HG02970 (cell line): ENCODE data around the gene SLC39A13.

Experiments used
- ATAC-seq: cut with Tn5 transposase; IDR thresholded peaks from one replicate; pipeline ENCODE4 v1.9.1; 2021; ENCODE audit warnings: mild to moderate bottlenecking, moderate library complexity, moderate number of reproducible peaks; ENCODE audit not compliant: unreplicated experiment, low FRiP score

SLC39A13 gene

DNA sequence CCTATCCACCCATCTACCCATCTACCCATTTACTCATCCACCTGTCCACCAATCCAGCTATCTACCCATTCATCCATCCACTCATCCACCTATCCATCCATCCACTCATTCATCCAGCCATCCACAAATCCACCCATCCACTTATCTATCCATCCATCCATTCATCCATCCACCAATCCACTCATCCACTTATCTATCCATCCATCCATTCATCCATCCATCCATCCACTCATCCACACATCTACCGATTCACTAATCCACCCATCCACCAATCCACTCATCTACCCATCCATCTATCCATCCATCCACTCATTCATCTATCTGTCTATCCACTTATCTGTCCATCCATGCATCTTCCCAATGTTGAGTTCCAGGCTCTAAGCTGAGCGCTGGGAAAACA, 28.3 kb upstream of the SLC39A13 start:
- no peak for ATAC-seq

- no peak for ATAC-seq
These were observed 25.3 kb upstream of the SLC39A13 start for GRCh38 chr11:47383071-47383470.

DNA sequence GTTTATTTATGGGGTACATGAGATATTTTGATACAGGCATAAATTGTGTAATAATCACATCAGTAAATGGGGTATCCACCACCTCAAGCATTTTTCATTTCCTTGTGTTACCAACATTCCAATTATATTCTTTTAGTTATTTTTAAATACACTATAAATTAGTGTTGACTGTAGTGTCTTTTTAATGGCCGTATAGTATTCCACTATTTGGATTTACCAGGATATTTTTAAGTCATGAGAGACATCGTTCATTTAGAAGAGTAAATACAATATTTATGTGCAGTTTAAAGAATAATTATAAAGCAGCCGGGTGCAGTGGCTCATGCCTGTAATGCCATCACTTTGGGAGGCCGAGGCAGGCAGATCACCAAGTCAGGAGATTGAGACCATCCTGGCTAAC, 23.9 kb upstream of the SLC39A13 start:
- no peak for ATAC-seq

- ATAC-seq, result no peak
These were observed 20.3 kb upstream of the SLC39A13 start for GRCh38 chr11:47387944-47388696.

DNA sequence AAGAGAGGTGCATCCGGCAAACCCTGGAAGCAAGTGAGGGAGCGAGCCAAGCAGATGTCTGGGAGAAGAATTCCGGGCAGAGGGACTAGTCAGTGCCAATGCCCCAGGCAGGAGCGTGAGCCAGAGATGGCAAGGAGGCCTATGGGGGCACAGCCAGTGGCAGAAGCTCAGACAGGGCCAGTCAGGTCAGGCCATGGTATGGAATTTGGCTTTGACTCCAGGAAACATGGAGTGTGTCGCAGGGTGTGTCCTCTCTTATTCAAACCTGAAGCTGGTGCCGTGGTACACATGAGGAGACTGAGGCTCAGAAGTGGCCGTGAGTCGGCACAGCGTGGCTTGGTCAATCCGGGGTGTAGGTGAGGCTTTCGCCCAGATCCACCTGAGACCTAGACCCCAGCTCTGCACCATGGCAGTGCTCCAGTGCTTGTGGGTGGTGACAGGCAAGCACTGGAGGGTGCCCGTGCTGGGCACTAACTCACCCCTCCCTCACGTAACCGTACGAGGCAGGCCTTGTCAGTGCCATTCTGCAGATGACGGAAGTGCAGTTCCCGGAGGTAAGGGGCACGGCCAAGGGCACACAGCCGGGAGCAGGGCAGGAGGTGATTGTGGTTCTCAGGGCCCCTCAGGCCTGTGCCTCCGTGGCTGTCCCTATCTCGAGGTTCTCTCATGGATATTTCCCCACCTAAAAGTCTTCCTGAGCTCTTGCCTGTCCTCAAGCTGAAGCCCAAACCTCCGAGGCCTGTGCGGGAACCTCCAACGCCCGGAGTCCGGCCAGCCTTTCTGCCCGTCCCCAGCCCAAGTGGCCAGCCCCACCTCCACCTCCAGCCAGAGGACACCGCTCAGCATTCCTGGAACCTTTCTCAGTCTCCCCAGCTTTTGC, 19.5 kb upstream of the SLC39A13 start:
- no peak for ATAC-seq

DNA sequence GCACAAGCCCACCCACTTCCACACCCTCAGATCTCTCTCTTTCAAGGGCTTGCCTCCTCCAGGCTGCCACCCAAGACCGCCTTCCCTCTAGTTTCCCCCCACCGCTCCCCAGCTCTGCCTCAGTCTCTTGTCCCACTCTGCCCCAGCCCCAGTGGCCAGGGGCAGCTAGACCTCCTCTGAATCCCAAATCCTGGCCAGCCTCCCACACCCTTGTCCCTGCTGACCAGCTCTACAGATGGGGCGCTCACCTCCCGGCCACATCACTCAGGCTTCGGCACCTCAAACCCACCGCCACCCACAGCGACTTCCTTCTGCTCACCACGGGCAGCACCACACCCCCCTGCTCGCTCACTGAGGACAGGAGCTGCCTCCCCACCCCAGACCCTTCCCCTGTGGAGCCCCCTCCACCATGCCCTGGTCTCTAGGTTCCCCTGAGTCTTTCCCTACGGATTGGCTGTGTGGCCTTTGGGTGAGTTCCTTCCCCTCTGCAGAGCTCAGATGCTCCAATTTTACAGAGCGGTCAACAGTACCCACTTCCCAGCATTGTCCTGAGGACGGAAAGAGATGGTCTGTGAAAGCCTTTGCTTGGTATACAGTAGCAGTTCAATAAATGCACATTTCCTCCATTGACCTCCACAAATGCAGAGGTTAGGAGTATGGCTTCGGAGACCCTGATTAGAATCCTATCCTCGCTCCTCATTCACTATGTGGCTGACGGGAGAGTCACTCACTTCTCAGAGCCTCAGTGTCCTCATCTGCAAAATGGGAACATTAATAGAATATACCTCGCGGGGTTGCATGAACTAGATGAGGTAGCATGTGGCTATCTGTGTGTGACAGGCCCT, 18.6 kb upstream of the SLC39A13 start:
- ATAC-seq, result no peak

GRCh38 chr11:47390422-47390760, 18.0 kb upstream of the SLC39A13 start:
- ATAC-seq, result no peak

GRCh38 chr11:47391077-47391583, 17.3 kb upstream of the SLC39A13 start:
- no peak for ATAC-seq

- ATAC-seq, result no peak
These were observed 16.5 kb upstream of the SLC39A13 start for GRCh38 chr11:47391711-47392432.

DNA sequence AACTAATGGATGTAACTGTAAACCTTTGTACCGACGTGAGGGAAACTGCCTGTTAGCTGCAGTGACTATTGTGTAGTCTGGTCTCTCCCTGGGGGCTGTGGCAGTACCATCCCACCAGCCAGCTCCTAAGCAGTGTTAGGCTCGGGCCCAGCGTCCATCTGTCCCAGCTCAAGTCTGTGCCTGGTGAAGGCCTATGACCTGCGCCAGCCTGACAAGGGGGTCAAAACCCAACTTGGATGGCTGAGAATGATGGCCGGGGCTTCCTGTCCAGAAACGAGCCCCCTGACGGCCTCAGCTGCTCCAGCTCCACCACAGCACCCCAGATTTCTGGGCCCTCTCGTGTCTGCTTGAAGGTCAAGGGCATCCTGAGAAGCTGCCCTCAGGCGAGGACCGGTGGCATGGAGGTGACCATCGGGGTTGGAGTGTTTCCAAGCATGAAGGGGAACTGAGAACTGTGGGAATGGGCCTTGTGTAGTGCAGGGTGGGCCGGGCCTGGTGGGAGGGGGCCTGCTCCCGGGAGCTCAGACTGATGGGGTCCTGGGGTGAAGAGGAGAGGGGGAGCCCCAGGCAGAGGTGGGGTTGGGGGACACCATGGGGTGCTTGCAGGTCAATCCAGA, 15.7 kb upstream of the SLC39A13 start:
- no peak for ATAC-seq

DNA sequence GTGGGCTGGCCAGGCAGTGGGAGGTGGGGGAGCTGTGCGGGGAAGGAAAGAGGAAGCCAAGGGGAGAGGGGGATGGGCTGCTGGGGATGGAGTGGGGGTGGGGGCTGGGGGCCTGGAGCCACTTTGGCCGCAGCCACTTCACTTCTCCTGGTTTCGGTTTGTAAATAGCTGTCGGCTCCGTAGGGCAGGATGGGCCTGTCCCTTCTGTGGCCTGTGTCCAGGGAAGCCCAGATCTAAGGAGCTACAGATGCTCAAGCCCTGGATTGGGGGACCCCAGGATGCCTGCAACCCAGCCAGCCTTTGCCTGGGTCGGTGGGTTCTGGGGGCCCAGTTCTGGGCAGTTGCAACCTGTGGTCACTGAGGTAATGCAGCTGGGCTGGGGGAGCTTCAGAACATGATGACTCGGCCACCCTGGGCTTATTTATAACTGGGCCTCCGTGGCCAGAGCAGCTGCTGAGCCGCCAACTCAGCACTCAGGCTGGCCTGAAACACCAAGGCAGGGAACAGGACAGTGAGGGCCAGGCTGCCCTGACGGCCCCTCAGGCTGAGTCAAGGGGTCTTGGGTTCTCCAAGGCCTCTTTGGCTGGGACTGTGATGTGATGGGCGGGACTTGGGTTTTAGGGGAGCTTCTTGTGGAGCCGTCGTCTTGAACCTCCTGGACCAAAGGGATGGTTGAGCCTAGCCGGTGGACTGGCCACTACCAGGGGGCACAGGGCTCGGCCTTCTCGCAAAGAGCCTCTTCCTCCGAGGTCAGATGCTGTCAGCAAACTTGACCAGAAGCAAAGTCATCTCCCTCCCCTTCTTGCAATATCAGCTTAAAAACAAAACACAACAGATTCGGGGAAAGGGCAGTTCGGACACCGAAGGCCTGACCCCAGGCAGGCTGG, 15.0 kb upstream of the SLC39A13 start:
- no peak for ATAC-seq

DNA sequence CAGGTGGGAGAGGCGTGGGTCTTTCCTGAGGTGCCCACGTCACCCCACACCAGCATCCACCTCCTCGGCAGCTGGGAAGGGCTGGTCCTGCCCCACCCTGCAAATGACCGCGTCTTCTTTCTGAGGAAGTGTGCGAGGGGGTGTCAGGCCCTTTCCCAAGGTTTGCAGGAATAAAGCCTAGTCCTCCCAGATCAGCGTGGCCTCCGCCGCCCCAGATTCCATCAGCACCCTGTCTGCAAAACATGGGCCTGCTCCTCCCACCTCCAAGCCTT, 14.4 kb upstream of the SLC39A13 start:
- no peak for ATAC-seq

DNA sequence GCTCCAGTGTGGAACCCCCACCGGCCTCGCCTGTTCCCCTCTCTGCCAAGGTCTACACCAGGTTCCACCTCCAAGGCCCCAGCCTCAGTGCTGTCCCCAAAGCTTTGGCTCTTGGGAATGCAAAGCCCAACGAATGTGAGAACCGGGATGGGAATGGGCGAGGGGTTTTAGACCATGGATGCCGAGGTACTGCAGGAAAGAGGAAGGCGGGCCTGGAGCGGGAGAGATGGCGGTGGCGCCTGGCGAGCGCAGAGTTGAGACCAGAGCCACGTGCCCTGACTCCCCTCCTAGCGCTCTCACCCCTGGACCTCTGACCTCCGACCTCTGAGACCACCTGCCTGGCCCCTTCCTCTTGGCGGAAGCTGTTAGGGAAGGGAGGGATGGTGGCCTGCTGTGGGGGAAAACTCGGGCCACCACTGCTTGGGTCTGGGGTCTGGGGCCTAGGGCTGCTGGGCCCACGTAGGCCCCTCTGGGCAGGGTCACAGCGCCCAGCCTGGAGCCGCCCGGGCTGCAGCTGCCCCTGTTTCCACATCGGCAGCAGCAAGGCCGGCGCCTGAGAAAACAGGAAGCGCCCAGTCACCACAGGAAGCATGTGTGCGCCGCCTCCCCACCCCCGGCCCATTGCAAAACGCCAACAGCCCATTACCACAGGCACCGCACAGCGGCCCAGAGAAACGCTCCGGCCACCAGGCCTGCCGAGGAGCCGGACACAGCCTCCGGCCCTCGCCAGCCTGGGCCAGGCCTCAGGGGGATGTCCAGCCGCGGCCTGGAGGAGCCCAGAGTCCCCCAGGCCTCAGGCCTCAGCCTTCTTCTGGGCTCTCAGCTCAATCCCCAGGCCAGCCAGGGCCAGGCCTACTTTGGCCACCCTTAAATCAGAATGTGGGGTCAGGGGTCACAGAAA, 13.8 kb upstream of the SLC39A13 start:
- no peak for ATAC-seq

- no peak for ATAC-seq
These were observed 13.0 kb upstream of the SLC39A13 start for GRCh38 chr11:47395223-47396048.

DNA sequence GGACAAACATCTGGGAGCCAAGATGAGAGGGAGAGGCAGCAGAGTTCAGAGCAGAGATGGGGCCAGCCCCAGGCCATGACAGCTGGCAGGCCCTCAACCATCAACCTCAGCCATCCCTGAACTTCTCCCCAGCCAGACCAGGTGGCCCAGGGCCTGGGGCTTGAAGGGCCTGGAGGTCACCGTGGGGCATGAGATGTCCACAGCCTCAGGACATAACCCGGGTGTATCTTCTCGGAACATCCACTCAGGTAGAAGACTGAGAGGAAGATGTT, 12.4 kb upstream of the SLC39A13 start:
- ATAC-seq, result no peak

DNA sequence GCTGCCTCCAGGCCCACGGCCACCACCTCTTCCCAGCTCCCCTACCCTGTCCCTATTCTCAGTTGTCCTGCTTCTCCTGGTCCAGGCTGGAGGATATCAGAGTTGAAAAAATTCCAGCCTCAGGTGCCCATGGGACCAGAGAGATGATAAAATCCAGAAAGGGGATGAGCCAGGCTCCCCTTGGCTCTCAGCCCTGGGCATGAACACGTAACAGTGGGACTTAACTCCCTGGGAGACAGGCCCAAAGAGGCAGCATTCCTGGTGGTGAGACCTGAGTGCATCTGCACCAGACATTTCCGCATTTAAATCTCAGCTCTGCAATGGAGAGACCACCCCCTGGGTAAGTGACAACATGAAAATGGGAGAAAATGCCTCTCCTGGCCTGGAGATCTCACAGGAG, 10.4 kb upstream of the SLC39A13 start:
- no peak for ATAC-seq

- no peak for ATAC-seq
These were observed 9.8 kb upstream of the SLC39A13 start for GRCh38 chr11:47398551-47398950.
